H1 (cell line): ENCODE results near the gene NEGR1. TPM values are rescaled to one million over a fixed set of nuclear protein-coding genes. Genes with fewer than 3 reads are reported as not detected.

Experiments used
- ASH2L ChIP-seq: fragments of 200-600, 300-600 bp; sonication (generic); IDR thresholded peaks from one replicate; pipeline ENCODE4 v1.7.1; 2017; ENCODE audit warnings: low read length
- CBX8 ChIP-seq: fragments of 300-800, 300-1000 bp; sonication (generic); IDR thresholded peaks from 2 replicates; pipeline ENCODE4 v1.7.1; 2016; ENCODE audit warnings: low read depth, low read length, borderline replicate concordance
- MAX ChIP-seq: IDR thresholded peaks from 2 replicates; pipeline ENCODE4 v1.6.1; 2012; ENCODE audit warnings: inconsistent platforms
- RFX5 ChIP-seq: IDR thresholded peaks from 2 replicates; pipeline ENCODE4 v1.6.1; 2011; ENCODE audit warnings: low read depth, low read length, improper control_type of control experiment, borderline replicate concordance
- SUZ12 ChIP-seq: fragments of 200-600 bp; sonication (generic); IDR thresholded peaks from 2 replicates; pipeline ENCODE4 v1.6.1; 2012; ENCODE audit warnings: mild to moderate bottlenecking, inconsistent platforms, low read length, moderate library complexity, mixed read lengths
- USF2 ChIP-seq: IDR thresholded peaks from 2 replicates; pipeline ENCODE4 v1.6.1; 2011; ENCODE audit warnings: low read length, improper control_type of control experiment
- polyA plus RNA-seq, 7 experiments: library from polyadenylated mRNA; depleted of rRNA in 3 of 7; stranded (reverse) in 5 of 7; unstranded in 2 of 7; fragments of >200 nt in 5 of 7; fragments of 200-250 nt in 2 of 7; gene quantifications; 1 replicate in 5 of 7; 2 replicates in 1 of 7; 4 replicates in 1 of 7; pipeline versions ENCODE4 v1.2.1 to v1.2.3, GENCODE V29; 2011 to 2013; ENCODE audit warnings: missing spikeins in 2 of 7, mixed read lengths in 2 of 7
- total RNA-seq: library from RNA; stranded (reverse); fragmentation: NEBNext Ultra II Directional; extraction: Animal tissue kit (Norgen Biotek cat#: 25700); gene quantifications from 2 replicates; pipeline ENCODE4 v1.2.1, GENCODE V29; 2021

Gene NEGR1
- total and polyA plus RNA-seq, 2 of the 8 experiments (the other 6 are each of a cell fraction or from before 2014, with no cell fraction given), result 0.71 to 1.3 TPM

DNA sequence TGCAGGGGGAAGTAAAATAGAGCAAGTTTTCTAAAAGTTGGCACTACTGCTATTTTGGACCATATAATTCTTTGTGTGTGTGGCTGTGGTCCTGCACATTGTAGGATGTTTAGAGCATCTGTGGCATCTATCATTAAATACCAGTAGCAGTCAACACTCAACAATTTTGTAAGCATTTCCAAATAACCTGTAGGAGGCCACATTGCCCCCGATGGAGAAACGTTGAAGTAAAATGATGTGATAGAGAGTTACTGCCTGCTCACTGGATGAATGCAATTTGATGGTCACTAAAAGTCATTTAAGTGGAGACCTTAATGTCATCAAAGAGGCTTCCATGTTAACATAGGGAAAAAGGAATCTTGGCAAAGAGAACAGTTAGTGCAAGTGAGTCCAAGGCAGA is 560.8 kb downstream of the NEGR1 start (continued):
- no peak for TF ChIP-seq USF2
- no peak for TF ChIP-seq RFX5
- TF ChIP-seq ASH2L, result no peak
- TF ChIP-seq SUZ12, result no peak
- no peak for TF ChIP-seq MAX
- TF ChIP-seq CBX8, result no peak
